ENCODE results near the gene ATP5MG.

GRCh38 chr11:118415062-118415738 is 13.8 kb downstream of the ATP5MG start:
- TF ChIP-seq POLR2A (IDR thresholded peaks at IDR 0.05; ENCODE audit: low read depth, low read length): no peak
- no peak for TF ChIP-seq CTCF (conservative IDR thresholded peaks at IDR 0.05; ENCODE audit: low read depth, low read length)
- no peak for TF ChIP-seq RFX5 (IDR thresholded peaks at IDR 0.05; ENCODE audit: low read depth, low read length)
- TF ChIP-seq CEBPB (IDR thresholded peaks at IDR 0.05; ENCODE audit: low read depth, low read length): no peak
- TF ChIP-seq RAD21 (IDR thresholded peaks at IDR 0.05; ENCODE audit: low read length): no peak
- no peak for TF ChIP-seq USF2 (IDR thresholded peaks at IDR 0.05; ENCODE audit: low read depth, low read length)
